IPS DF 6.9 (cell line): ENCODE data around the gene RPL26.
A peak's percentile ranks its signal among the peaks of the same experiment; 100 is the strongest.

Experiments used
- DNase-seq: peaks from one replicate; pipeline ENCODE4 v3.0.0-alpha.2; 2013; ENCODE audit warnings: low read depth, low spot score
- H3K27ac ChIP-seq: one replicate; pipeline ENCODE4 v1.5.1; 2013; ENCODE audit warnings: low read length, control low read depth
- H3K27me3 ChIP-seq: 2 replicates; pipeline ENCODE4 v1.6.1; 2013; ENCODE audit warnings: mild to moderate bottlenecking, low read length; ENCODE audit not compliant: control insufficient read depth, insufficient read depth
- H3K36me3 ChIP-seq: 2 replicates; pipeline ENCODE4 v1.6.1; 2013; ENCODE audit warnings: low read length; ENCODE audit not compliant: control insufficient read depth, insufficient read depth
- H3K4me1 ChIP-seq: 2 replicates; pipeline ENCODE4 v1.6.1; 2013; ENCODE audit warnings: low read length; ENCODE audit not compliant: control insufficient read depth, insufficient read depth
- H3K4me3 ChIP-seq: 2 replicates; pipeline ENCODE4 v1.5.1; 2013; ENCODE audit warnings: mild to moderate bottlenecking, low read length
- H3K9me3 ChIP-seq: 2 replicates; pipeline ENCODE4 v1.6.1; 2013; ENCODE audit warnings: low read length, inconsistent platforms; ENCODE audit not compliant: control insufficient read depth, insufficient read depth
- WGBS: extraction: QIAGEN DNeasy Blood & Tissue Kit; methylation state at CpG from one replicate; pipeline ENCODE4 v1.1.7; 2013; ENCODE audit warnings: mixed read lengths, missing lambda C conversion rate; ENCODE audit not compliant: insufficient read length, insufficient coverage; 5-methylcytosine and 5-hydroxymethylcytosine counted together

Gene RPL26

DNA sequence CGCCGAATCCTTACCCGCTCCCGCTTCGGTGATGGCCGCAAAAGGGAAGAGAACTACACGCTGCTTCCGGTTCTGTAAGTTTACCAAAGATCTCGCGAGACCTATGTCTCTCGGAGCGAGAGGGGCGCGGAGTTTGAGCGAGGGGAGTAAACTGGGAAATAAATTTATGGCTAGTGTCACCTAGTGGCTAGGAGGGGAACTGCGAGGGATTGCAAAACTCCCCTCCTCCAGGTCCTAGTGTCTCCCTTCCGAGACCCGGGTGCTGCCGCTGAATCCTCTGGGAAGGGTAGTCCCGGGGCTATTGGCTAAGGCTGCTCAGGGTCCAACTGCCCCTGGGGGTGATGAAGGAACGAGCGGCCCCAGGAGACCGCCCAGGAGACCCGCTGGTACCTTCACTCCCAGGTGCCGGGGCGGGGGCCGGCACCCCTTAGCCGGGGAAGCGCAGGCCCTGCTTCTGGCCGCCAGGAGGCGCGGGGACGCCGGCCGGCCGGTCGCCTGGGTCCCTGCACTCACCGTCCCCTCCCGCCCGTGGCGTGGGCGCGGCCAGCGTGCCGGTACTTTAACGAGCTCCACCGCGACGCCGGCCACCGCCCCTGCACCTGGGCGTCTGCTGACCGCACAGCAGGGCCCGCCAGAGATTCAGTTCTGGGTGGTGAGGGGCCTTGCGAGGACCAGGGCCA lies at the start of gene RPL26:
RPL26 (minus strand) TSS at position 51 of the 680 bp plus-strand sequence. CDS start 883 bp downstream, outside the sequence.
- Histone ChIP-seq H3K27ac (no peak within 1 kb of the TSS), H3K27me3 (no peaks in the 10 kb centered on the region), H3K4me1 (no peaks in the 10 kb centered on the region), H3K9me3 (no peaks in the 10 kb centered on the region), H3K4me3 (peak within 1 kb of the TSS; percentile 79), H3K36me3 (peaks cover 22% of the 10 kb centered on the region; the same call in 1 of the 2 replicates)
- DNase-seq: peak; percentile 99
- no CpG with 5 or more reads among the region's 55 CpGs for WGBS

DNA sequence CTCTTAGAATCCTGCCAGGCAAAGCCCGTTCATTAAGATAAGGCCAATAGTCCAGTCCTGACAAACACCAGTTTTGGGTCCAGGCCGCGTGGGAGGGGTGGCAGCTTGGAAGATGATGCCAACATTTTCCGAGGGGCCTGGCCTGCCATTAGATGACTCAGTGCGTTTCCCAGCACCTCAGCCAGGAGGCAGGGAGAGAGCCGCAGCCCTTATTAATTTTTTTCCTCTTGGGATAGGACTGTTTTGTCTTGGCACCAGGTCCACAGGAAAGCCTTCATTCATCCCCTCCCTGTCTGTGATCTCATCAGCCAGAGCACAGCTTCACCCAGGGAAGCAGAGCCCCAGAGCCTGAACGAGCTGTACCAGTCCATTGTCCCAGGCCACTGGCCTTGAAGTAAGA lies 48.0 kb upstream of the RPL26 start:
- H3K27ac ChIP-seq: no peak overlapping the region
- WGBS: no CpG with 5 or more reads among the region's 7 CpGs

DNA sequence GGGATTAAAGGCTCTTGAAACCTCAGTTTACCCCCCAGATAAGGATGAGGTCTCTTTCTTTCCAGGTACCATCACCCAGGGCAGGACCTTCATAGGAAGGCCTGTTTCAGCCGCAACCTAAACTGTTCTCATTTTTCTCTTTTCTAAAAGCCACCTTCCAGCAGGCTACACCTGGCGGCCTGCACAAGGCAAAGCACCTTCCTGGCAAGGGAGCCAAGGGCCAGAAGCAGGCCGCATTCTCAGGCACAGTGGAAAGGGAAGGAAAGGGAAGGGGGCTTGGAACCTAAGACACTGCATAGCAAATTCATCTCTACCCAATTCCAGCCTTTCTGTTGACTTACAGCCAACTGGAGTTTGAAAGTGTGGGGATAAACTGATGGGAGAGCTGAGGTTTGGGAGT lies 43.8 kb upstream of the RPL26 start:
- Histone ChIP-seq H3K4me3 (no peak overlapping the region), H3K36me3 (no peaks in the 10 kb centered on the region), H3K27ac (no peak overlapping the region), H3K9me3 (no peaks in the 10 kb centered on the region), H3K4me1 (no peaks in the 10 kb centered on the region), H3K27me3 (no peaks in the 10 kb centered on the region)
- DNase-seq: no peak
- WGBS: no CpG with 5 or more reads among the region's 3 CpGs

More for the DNA sequence above, 48.0 kb upstream of the RPL26 start:
- Histone ChIP-seq H3K4me3 (no peak overlapping the region), H3K27me3 (no peaks in the 10 kb centered on the region), H3K9me3 (no peaks in the 10 kb centered on the region), H3K4me1 (no peaks in the 10 kb centered on the region), H3K36me3 (no peaks in the 10 kb centered on the region)
- DNase-seq: no peak

GRCh38 chr17:8426094-8426720 lies 43.2 kb upstream of the RPL26 start:
- WGBS: no CpG with 5 or more reads among the region's 6 CpGs
- DNase-seq: no peak

DNA sequence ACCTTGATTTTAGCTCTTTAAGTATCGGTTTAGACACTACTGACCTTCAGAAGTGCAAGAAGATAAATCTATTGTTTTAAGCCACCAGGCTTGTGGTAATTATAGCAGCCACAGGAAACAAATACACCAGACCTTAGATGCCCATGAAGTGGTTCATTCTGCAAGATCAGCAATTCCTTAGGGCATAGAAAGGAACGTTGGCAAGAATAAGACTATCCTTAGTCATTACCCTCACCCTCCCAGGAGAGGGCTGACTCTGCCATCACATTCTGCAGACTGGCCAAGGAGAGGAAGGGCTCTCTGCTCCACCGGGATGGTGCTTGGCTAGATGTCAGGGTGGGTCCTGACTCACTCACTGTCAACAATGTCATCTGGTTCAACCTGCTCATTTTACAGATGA lies 38.6 kb upstream of the RPL26 start:
- H3K4me1 ChIP-seq: no peaks in the 10 kb centered on the region
- no CpG with 5 or more reads among the region's 3 CpGs for WGBS
- H3K36me3 ChIP-seq: no peaks in the 10 kb centered on the region
- no peak overlapping the region for H3K27ac ChIP-seq
- H3K9me3 ChIP-seq: no peaks in the 10 kb centered on the region
- no peak overlapping the region for H3K4me3 ChIP-seq
- H3K27me3 ChIP-seq: no peaks in the 10 kb centered on the region
- no peak for DNase-seq

More at GRCh38 chr17:8426094-8426720, 43.2 kb upstream of the RPL26 start:
- H3K4me3 ChIP-seq: no peak overlapping the region
- H3K27me3 ChIP-seq: no peaks in the 10 kb centered on the region
- no peaks in the 10 kb centered on the region for H3K36me3 ChIP-seq
- no peaks in the 10 kb centered on the region for H3K4me1 ChIP-seq
- no peaks in the 10 kb centered on the region for H3K9me3 ChIP-seq
- H3K27ac ChIP-seq: no peak overlapping the region

- no CpG with 5 or more reads among the region's 5 CpGs for WGBS
- Histone ChIP-seq H3K27ac (no peak overlapping the region), H3K4me1 (no peaks in the 10 kb centered on the region), H3K9me3 (no peaks in the 10 kb centered on the region), H3K4me3 (no peak overlapping the region), H3K27me3 (no peaks in the 10 kb centered on the region), H3K36me3 (no peaks in the 10 kb centered on the region)
- DNase-seq: no peak
Measured at GRCh38 chr17:8420041-8420934, 37.3 kb upstream of the RPL26 start.

- Histone ChIP-seq H3K9me3 (no peaks in the 10 kb centered on the region), H3K36me3 (no peaks in the 10 kb centered on the region), H3K4me1 (no peaks in the 10 kb centered on the region), H3K27ac (no peak overlapping the region), H3K27me3 (no peaks in the 10 kb centered on the region), H3K4me3 (no peak overlapping the region)
- no peak for DNase-seq
- no CpG with 5 or more reads among the region's 1 CpG for WGBS
Measured at GRCh38 chr17:8419305-8419704, 36.3 kb upstream of the RPL26 start.

- Histone ChIP-seq H3K4me3 (no peak overlapping the region), H3K36me3 (no peaks in the 10 kb centered on the region), H3K27ac (no peak overlapping the region), H3K27me3 (no peaks in the 10 kb centered on the region), H3K9me3 (no peaks in the 10 kb centered on the region), H3K4me1 (no peaks in the 10 kb centered on the region)
- WGBS: no CpG with 5 or more reads among the region's 1 CpG
- no peak for DNase-seq
Measured at GRCh38 chr17:8418471-8418870, 35.5 kb upstream of the RPL26 start.

DNA sequence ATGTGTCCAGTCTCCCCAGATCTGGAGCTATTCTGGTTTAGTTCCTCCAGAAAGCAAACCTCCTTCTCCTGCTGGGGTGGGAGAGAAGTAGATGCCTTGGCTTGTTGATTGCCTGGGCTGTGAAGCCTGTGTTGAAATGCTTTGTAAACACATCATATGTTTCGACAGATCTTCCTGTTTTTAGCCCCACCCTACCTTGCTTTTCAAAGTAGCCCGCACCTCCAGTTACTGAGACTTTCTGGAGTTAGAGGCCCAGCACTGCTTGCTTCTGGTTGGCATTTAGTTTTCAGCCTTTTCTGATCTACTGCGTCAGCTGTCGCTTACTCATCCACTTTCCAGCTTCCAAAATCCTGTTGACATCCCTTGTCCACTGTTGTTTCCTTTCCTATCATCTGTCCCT lies 34.8 kb upstream of the RPL26 start:
- H3K36me3 ChIP-seq: no peaks in the 10 kb centered on the region
- no peaks in the 10 kb centered on the region for H3K9me3 ChIP-seq
- H3K27ac ChIP-seq: no peak overlapping the region
- no CpG with 5 or more reads among the region's 4 CpGs for WGBS
- H3K4me1 ChIP-seq: no peaks in the 10 kb centered on the region
- no peak for DNase-seq
- H3K4me3 ChIP-seq: no peak overlapping the region
- no peaks in the 10 kb centered on the region for H3K27me3 ChIP-seq

DNA sequence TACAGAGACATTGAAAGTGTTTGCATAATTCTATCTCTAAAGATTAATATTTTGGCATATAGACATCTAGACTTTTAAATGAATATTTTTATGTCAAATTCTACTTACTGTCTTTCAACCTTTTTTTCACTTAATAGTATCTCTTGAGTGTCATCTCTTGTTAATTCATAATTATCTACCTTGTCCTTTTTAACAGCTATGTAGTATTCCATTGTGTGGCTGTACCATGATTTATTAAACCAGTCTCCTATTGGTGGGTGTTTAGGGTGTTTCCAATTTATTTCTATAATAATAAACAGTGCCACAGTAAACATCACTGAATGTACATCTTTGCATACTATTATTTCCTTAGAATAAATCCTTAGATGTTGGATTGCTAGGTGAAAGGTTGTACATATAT lies 30.9 kb upstream of the RPL26 start:
- Histone ChIP-seq H3K9me3 (no peaks in the 10 kb centered on the region), H3K27me3 (no peaks in the 10 kb centered on the region), H3K27ac (no peak overlapping the region), H3K36me3 (no peaks in the 10 kb centered on the region), H3K4me1 (no peaks in the 10 kb centered on the region), H3K4me3 (no peak overlapping the region)
- DNase-seq: no peak
